TTC549 (cell line): ENCODE results near the gene MPZ.
A peak's percentile ranks its signal among the peaks of the same experiment; 100 is the strongest.
"Not testable (repeated sequence)": the region's sequence is repeated elsewhere in the genome, so short reads cannot be mapped to it uniquely, and the experiment has no call there.

Experiments
- FAIRE-seq: peaks from 2 replicates; lab custom pipeline; 2012; peaks lifted over from hg19 to GRCh38; lab: Jason Lieb, UNC

MPZ gene

GRCh38 chr1:161299347-161299746 lies 10.4 kb downstream of the MPZ start:
- FAIRE-seq = no peak

GRCh38 chr1:161298116-161298515 lies 11.7 kb downstream of the MPZ start:
- no peak for FAIRE-seq

GRCh38 chr1:161297415-161297814 lies 12.4 kb downstream of the MPZ start:
- FAIRE-seq = peak; percentile 22

GRCh38 chr1:161290779-161291178 lies 19.0 kb downstream of the MPZ start:
- no peak for FAIRE-seq

- FAIRE-seq = no peak
These were observed 22.2 kb downstream of the MPZ start for GRCh38 chr1:161287482-161288054.

GRCh38 chr1:161285521-161285920 lies 24.2 kb downstream of the MPZ start:
- no peak for FAIRE-seq

- FAIRE-seq = no peak
These were observed 24.7 kb downstream of the MPZ start for GRCh38 chr1:161285113-161285512.

- no peak for FAIRE-seq
These were observed 26.8 kb downstream of the MPZ start for GRCh38 chr1:161282991-161283390.

GRCh38 chr1:161274874-161275273 lies 34.9 kb downstream of the MPZ start:
- FAIRE-seq = no peak

- no peak for FAIRE-seq
These were observed 36.4 kb downstream of the MPZ start for GRCh38 chr1:161273402-161273801.

GRCh38 chr1:161267321-161267720 lies 42.4 kb downstream of the MPZ start:
- no peak for FAIRE-seq

- no peak for FAIRE-seq
These were observed 42.9 kb downstream of the MPZ start for GRCh38 chr1:161266836-161267235.

- no peak for FAIRE-seq
These were observed 43.6 kb downstream of the MPZ start for GRCh38 chr1:161266202-161266601.

GRCh38 chr1:161265305-161265704 lies 44.5 kb downstream of the MPZ start:
- FAIRE-seq = no peak

- FAIRE-seq = no peak
These were observed 48.2 kb downstream of the MPZ start for GRCh38 chr1:161261261-161262235.

- no peak for FAIRE-seq
These were observed 49.1 kb downstream of the MPZ start for GRCh38 chr1:161260376-161261260.

- no peak for FAIRE-seq
These were observed 50.0 kb downstream of the MPZ start for GRCh38 chr1:161259765-161260164.

GRCh38 chr1:161259345-161259702 lies 50.4 kb downstream of the MPZ start:
- FAIRE-seq = no peak

GRCh38 chr1:161258439-161259344 lies 51.1 kb downstream of the MPZ start, which contains the start of gene PCP4L1:
PCP4L1 (plus strand) TSS chr1:161258745; CDS start chr1:161258975, 230 bp downstream.
- no peak for FAIRE-seq

GRCh38 chr1:161257109-161257508 lies 52.7 kb downstream of the MPZ start:
- not testable (repeated sequence) for FAIRE-seq

- FAIRE-seq = not testable (repeated sequence)
These were observed 53.7 kb downstream of the MPZ start for GRCh38 chr1:161255955-161256520.
